HG02981 (cell line): Measurements from ENCODE around the gene DHDH.

ENCODE experiments used
- ATAC-seq: cut with Tn5 transposase; IDR thresholded peaks from one replicate; pipeline ENCODE4 v1.9.1; 2021; ENCODE audit warnings: mild to moderate bottlenecking, moderate library complexity; ENCODE audit not compliant: unreplicated experiment

DHDH gene

DNA sequence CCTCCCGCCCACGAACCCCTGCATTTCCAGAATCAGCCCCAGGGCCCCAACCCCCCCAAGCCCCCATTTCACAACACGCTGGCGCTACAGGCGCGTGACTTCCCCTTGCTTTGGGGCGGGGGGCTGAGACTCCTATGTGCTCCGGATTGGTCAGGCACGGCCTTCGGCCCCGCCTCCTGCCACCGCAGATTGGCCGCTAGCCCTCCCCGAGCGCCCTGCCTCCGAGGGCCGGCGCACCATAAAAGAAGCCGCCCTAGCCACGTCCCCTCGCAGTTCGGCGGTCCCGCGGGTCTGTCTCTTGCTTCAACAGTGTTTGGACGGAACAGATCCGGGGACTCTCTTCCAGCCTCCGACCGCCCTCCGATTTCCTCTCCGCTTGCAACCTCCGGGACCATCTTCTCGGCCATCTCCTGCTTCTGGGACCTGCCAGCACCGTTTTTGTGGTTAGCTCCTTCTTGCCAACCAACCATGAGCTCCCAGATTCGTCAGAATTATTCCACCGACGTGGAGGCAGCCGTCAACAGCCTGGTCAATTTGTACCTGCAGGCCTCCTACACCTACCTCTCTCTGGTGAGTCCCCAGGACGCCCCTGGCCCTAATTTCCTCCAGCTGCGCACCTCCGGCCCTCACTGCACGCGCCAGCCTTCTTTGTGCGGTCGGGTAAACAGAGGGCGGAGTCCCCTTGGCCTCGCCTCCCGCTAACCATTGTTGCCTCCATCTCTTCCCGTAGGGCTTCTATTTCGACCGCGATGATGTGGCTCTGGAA is 31.7 kb downstream of the DHDH start, which contains the start of gene FTL:
FTL (plus strand) TSS at position 270 of the 766 bp plus-strand sequence; CDS start at position 469, 199 bp downstream.
- peak; percentile 51 for ATAC-seq

DNA sequence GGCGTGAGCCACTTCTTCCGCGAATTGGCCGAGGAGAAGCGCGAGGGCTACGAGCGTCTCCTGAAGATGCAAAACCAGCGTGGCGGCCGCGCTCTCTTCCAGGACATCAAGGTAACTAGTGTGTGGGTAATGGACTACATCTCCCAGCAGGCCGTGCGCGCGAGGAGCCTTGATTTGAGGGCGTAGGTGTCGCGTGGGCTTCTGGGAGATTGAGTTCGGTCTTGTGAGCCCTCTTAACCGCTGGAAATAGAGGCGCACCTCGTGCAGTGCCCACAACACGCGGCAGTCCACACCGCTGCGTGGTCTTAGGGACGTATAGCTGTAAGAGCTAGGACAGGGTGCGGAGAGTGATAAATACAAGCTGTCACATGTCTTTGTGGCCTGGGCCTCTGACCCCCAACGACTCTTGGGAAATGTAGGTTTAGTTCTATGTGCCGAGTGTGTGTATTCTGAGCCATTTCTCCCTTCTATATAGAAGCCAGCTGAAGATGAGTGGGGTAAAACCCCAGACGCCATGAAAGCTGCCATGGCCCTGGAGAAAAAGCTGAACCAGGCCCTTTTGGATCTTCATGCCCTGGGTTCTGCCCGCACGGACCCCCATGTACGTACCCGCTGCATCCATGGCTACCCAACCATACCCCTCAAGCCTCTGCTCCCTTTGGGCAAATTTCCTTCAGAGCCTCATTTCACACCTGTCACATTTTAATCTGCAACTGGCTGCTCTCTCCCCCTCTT is 32.5 kb downstream of the DHDH start:
- ATAC-seq = no peak

DNA sequence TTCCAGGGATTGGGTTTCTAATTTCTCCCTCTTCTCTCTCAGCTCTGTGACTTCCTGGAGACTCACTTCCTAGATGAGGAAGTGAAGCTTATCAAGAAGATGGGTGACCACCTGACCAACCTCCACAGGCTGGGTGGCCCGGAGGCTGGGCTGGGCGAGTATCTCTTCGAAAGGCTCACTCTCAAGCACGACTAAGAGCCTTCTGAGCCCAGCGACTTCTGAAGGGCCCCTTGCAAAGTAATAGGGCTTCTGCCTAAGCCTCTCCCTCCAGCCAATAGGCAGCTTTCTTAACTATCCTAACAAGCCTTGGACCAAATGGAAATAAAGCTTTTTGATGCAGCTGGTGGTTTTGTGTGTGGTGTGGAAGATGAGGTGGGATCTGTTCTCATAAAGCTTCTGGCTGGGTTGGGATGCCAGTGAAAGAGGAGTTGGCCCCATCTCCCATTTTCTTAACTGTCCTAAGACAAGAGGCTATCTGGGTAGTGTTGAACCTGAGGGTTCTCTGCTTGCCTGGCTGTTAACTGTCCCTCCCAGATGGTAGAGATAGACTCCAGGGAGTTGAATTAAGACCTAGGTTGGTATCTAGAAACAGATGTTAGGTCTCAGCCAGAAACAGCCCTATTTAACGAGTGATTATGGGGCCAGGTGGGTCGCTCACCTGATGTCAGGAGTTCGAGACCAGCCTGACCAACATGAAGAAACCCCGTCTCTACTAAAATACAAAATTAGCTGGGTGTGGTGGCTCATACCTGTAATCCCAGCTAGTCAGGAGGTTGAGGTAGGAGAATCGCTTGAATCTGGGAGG is 33.2 kb downstream of the DHDH start:
- no peak for ATAC-seq

DNA sequence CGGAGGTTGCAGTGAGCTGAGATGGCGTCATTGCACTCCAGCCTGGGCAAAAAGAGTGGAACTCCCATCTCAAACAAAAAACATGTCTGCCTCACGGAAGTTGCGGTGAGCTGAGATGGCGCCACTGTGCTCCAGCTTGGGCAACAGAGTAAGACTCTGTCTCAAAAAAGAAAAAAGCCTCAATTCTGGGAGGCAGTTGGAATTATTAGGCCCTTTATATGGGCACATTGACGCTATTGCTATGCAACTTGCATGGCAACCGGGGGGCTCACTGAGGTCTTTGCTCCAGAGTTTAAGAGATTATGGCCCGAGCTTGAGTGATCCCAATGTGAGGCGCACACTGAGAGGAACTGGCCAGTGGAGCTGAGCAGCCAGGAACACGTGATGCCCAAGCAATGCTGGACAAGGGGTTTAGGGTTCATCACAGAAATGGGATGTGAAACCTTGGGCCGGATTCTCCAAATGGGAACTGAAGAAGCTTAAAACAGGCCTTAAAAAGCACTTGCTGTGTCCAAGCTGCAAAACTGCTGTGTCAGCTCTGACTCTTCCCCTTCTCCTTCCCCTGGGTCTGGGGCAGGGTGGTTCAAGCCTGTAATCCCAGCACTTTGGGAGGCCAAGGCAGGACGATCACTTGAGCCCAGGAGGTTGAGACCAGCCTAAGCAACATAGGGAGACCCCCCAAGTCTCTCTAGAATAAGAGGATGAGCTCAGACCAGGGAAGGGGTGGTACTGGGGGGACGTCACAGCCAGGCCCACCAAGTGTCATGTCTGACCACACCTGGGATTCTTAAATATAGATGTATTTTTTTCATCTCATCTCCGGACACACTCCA is 34.1 kb downstream of the DHDH start:
- no peak for ATAC-seq

DNA sequence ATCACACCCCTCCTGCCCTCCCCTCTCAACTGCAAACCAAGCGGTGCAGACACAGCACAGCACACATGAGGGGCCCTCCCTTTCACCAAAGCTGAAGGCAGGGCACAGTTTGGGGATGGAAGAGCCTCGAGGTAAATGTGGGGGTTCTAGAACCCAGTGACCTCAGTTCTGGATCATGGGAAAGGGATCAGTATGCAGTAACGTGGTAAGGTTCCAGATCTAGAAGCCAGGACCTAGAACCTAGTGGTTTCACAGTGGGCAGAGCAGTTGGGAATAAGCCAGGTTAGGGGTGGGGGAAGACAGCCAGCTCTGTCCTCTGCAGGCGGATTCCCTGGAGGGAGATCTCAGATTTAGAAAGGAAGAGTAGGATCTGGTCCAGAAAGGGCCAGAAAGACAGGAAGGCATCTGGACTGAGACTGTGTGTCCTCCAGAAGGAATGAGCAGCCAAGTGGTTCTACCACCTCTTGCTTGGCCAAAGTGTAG is 34.7 kb downstream of the DHDH start:
- no peak for ATAC-seq

DNA sequence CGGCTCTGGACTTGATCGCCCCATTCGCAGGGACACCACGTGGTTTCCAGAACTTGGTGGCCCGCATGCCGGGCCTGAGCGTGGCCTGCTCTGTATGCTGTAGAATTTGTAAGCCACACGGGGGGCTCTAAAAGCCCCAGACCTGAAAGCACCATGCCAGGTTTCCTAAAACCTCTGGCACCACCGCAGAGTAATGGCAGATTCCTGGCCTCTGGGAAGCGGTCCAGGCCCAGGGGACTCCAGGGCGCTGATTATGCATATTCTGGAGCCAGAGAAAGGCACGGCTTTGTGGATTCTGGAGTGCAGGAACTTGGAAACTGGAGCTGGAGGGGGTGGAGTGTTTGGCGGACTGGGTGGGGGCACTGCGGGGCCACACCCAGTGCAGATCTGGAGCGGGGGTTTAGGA is 35.3 kb downstream of the DHDH start:
- no peak for ATAC-seq

DNA sequence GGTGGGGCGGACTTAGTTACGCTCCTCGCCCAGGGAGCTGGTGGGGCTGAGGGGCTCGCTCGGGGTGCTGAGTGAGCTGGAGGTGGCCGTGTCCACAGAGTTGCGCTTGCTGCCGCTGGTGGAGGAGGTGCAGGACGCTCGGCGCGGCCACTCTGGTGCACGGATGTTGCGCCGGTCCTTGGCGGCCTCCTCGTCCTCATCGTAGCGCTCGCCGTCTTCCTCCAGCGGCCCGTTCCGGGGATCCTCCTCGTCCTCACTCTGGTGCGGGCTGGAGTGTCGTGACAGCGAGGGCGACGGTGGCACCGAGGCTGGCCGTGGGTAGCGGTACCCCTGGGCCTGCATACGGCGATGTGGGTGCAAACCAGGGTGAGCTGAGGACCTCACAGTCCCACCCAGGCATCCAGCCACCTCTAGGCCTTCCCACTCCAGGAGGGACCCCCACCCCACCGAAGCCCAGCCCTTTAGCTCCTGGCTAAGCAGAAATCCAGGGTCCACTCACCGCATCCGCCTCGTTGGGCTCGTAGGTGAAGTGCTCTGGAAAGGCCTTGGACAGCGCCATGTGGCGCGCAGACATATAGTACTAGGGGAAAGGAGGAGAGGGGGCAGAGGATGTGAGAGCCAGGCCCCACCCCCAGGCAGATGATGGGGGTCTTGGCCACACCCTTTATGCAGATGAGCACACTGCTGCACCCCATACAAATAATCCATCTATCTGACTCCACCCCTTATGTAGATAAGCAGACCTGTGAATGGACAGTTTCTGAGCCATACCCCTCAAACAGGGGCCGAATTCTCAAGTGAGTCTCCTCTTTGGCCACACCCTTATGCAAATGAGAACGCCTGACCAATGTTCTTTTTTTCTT is 36.0 kb downstream of the DHDH start:
- ATAC-seq = no peak

DNA sequence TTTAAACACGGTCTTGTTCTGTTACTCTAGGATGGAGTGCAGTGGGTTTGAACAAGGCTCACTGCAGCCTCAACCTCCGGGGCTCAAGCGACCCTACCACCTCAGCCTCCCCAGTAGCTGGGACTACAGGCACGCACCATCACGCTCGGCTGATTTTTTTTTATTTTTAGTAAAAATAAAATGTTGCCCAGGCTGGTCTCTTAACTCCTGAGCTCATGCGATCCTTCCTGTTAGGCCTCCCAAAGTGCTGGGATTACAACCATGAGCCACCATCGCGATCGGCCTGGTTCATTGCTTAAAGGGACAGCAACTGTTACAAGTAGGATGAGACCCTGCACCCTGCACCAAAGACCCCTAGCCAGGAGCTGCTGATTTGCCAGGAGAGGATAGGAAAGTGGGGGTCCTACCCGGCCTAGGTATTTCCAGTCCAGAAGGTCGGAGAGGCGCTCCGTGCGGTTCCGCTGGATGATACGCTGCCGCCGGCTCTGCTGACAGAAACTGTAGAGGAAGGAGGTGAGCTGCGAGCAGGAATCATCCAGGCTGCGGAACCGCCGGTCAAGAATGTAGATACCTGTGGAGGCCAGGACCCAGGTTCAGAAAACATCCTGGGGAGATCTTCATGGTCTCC is 36.8 kb downstream of the DHDH start:
- no peak for ATAC-seq

DNA sequence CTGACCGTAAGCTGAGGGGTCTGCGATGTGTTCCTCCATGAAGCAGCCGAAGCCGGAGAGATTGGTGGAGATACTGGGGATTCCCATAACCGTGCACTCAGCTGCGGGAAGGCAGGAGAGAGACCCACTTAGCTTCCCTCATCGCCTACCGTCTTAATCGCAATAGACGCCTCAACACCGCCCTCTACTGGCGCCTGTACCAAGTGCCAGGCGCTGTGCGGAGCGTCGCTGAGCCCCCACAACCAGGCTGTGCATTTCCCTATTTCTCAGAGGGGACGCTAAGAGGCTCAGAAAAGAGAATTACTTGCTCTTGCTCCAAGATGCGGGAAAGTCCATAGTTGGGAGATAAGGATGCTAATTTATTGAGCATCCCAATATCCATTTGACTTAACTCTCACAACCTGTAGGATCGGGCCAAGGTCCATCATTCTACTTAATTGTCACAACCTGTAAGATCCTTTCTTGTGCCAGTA is 37.5 kb downstream of the DHDH start:
- no peak for ATAC-seq

DNA sequence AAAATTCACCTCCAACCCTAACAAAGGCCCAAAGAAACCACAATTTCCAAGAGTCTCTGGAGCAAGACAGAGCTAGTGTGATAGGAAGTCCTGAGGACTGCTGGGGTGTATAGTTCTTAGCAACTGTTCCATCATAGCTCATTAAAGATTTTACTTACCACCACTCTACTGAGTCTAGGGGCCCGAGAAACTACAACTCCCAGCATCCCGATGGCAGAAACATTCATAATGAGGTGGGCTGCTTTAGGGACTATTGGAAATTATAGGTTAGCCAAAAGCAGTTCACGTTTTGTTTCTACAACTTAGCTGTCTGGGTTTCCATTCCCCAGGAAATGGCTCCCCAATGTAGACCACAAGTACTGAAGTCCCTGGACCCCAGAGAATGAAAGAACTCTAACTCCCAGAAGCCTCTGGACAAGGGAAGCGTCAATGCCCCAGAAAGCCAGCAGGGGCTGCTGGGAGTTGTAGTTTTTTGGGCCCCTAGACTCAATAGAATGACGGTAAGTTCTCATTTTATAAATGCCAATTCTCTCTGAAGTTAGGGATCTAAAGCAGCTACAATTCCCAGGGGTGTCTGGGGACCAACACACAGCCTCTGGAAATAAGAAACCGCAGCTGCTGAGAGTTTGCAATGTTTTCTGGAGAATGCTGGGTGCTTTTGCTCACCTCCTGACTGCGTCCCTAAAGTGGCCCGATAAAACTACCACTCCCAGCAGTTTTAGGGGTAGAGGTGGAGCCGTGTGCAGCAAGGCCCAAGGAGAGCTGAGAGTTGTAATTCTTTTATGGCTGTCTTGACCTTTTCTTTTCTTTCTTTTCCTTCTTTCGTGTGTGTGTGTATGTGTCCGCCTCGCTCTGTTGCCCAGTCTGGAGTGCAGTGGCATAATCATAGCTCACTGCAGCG is 42.7 kb downstream of the DHDH start:
- ATAC-seq = no peak

DNA sequence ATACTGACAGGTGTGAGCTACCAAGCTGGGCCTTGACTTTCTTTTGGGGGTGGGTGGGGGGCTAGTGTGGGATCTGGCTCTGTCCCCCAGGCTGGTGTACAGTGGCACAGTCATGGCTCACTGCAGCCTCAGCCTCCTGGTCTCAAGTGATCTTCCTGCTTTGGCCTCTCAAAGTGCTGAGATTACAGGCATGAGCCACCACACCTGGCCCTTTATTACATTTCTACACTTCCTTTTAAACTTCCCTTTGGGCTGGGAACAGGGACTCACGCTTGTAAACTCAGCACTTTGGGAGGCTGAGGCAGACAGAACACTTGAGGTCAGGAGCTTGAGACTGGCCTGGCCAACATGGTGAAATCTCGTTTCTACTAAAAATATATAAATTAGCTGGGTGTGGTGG is 43.6 kb downstream of the DHDH start:
- ATAC-seq = no peak

DNA sequence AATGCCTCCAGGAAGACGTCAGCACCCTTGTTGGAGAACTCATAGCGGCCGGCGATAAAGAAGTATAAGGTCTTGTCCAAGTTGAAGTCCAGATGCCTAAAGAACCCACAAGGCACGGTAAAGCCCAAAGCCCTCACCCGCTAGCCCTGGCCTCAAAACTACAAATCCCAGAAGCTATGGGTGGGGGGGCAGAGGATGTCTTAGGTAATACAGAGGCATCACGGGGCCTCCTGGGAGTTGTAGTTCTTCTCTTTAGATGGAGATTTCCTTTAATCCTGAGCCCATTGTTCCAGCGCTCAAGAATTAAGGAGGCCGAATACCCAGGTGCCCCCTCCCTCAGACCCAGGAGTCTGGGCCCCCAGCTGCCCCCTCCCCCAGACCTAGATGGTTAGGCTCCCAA is 48.8 kb downstream of the DHDH start:
- no peak for ATAC-seq

DNA sequence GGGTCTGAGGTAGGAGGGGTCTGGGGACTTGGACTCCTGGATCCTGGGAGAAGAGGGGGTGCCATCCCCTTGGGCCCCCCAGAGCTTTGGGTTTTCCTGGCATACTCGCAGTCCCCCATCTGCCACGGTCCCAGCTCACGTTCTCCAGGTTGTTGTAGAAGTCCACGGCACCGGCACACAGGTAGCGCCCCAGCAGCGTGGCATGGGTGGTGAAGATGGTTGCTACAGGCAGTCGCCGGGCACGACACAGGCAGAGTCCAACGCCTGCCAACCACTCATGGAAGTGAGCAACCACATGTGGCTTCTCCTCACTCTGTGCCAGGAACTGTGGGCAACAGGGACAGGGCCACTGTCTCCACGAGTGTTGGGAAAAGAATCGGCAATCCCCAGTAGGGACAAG is 52.2 kb downstream of the DHDH start:
- no peak for ATAC-seq

DNA sequence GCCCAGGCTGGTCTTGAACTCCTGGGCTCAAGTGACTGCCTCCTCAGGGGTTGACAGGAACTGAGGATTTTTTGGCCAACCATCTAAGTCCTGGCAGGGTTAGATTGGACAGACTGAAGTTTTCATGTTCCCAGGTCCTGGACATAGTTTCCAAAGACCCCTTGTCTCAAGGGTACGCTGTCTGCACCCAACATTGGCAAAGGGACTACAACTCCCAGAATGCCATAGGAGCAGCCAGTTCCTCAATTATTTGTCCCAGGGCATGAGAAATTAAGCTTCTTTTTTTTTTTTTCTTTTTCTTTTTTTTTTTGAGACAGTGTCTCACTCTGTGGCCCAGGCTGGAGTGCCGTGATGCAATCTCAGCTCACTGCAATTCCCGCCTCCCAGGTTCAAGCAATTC is 52.7 kb downstream of the DHDH start:
- no peak for ATAC-seq

DNA sequence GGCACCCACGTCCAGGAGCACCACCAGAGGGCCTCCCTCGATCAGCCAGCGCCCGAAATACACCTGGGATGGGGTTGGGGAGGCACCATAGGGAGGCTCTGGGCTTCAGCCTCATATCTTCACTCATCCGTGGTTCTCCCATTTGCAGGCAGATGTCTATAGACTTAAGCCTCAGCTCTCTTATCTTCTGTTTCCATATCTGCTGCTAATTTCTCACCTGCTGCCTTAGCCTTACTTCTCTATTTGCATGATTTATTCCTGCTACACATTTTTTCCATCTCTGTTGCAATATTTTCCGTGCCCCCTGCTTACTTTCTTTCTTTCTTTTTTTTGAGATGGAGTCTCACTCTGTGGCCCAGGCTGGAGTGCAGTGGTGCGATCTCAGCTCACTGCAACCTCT is 53.8 kb downstream of the DHDH start:
- ATAC-seq = no peak

DNA sequence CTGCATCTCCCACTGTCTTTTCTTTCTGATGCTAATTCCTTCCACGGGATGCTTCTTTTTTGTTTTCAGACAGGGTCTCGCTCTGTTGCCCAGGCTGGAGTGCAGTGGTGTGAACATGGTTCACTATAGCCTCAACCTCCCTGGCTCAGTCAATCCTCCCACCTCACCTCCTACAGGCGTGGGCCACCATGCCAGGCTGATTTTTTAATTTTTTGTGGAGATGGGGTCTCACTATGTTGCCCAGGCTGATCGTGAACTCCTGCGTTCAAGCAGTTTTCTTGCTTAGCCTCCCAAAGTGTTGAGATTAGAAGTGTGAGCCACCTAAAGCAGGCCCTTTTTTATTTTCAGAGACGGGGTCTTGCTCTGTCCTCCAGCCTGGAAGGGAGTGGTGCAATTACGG is 54.8 kb downstream of the DHDH start:
- no peak for ATAC-seq

DNA sequence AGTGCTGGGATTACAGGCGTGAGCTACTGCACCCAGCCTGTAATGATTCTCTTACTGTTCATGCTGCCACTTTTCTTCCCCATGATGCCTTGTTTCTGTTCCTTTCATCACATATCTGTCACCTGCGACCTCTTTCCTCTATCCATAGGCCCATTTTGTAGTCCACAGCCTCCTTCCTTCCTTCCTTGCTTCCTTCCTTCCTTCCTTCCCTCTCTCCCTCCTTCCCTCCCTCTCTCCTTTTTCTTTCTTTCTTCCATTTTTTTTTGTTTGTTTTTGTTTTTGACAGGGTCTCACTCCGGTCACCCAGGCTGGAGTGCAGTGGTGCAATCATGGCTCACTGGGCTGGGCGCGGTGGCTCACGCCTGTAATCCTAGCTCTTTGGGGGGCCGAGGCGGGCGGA is 55.4 kb downstream of the DHDH start:
- ATAC-seq = no peak

DNA sequence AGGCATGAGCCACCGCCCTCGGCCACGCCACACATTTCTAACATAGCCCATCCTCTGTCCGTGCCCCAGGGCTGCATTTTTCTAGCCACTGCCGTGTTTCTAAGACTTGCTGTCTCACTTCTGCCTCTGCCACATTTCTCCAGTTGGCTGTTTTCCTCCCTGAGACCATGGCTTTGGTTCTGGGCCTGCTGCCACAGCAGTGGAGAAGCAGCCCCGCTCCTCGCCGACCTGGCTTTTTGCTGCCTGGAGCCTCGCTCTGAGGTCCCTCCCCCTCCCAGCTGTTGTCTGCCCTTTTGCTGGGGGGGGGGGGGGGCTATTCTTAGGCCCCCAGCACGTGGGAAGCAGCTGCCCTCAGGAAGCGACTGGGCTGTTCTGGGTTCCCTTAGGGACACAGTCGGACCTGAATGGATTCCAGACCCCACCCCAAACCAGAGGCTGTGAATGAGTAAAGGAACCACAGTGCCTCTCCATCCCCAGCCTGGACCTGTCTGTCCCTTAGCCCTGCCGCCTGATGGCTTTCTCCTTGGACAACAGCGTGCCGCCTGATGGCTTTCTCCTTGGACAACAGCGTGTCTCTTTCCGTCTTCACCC is 56.3 kb downstream of the DHDH start:
- no peak for ATAC-seq
